GM19467 (cell line): ENCODE data around the gene PPP2R3A.
"Not testable (repeated sequence)": the region's sequence is repeated elsewhere in the genome, so short reads cannot be mapped to it uniquely, and the experiment has no call there.

Source experiments
- ATAC-seq: cut with Tn5 transposase; IDR thresholded peaks from one replicate; pipeline ENCODE4 v1.9.1; 2021; ENCODE audit warnings: mild to moderate bottlenecking, moderate library complexity; ENCODE audit not compliant: unreplicated experiment

Gene PPP2R3A

DNA sequence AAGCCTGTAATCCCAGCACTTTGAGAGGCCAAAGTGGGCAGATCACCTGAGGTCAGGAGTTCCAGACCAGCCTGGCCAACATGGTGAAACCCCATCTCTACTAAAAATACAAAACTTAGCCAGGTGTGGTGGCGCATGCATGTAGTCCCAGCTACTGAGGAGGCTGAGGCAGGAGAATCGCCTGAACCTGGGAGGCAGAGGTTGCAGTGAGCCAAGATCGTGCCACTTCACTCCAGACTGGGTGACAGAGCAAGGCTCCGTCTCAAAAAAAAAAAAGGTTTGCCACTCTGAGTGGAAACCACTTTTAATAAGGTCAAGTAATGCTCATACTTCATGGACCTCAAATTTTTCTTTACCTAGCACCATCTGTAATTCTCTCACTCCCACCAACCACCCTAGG, 178.9 kb downstream of the PPP2R3A start:
- not testable (repeated sequence) for ATAC-seq

DNA sequence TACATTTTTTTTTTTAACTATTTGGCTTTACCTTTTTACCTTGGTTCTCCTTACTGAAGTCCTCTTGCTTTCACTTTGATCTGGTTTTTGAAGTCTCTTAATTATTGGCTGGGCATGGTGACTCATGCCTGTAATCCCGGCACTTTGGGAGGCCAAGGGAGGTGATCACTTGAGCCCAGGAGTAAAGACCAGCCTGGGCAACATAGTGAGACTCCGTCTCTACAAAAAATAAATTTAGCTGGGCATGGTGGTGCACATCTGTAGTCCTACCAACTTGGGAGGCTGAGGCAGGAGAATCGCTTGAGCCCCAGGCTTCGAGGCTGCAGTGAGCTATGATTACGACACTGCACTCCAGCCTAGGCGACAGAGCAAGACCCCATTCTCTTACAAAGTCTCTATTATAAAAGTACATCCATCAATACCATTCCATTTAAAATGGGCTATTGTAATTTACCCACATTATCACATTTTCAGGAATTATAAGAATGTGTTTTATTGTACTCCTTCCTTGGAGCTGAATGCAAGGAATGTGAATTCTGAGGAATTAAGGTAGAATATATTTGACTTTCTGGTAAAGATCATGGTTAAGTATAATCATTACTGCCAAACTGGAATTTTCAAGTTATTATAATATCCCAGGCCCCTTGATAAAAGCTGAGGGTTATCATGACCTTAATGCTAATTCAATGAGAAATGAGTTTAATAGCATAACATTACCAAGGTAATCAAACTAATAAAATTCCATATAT, 181.6 kb downstream of the PPP2R3A start:
- ATAC-seq: no peak

DNA sequence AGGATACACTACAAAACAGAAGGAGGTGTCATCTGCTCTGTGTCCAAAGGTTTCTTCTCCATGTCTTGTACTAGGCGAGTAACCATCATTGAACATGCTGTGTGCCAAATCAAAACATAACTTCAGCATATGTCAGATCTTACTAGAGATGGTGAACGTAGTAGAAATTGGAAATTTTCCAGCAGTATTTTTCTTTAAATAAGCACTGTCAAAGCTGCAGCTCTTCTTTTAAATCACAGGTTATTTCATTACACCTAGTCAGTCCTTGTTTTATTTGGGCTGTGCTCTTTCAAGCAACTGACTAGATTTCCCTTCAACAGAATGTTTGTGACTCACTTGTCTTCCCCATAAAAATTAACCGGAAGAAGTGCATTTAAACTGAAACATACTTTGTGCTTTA, 184.1 kb downstream of the PPP2R3A start:
- ATAC-seq: no peak

DNA sequence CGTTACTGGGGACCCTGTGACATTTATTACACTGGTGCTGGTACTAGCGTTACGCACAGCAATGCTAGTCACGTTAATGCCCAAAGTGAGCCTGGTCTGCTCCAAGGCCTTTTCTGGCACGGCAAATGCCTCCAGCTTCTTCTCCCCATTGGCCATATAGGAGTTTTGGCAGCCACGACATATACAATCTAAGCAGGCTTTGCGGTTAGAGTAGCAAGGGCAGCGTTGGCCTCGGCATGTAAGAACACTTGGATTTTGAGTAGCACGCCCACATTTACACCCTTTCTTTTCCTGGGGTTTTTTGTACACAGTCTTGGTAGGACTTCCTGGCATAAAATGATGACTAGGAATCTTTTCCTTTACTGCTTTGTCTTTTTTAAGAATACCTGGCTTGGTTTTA, 185.7 kb downstream of the PPP2R3A start:
- no peak for ATAC-seq

DNA sequence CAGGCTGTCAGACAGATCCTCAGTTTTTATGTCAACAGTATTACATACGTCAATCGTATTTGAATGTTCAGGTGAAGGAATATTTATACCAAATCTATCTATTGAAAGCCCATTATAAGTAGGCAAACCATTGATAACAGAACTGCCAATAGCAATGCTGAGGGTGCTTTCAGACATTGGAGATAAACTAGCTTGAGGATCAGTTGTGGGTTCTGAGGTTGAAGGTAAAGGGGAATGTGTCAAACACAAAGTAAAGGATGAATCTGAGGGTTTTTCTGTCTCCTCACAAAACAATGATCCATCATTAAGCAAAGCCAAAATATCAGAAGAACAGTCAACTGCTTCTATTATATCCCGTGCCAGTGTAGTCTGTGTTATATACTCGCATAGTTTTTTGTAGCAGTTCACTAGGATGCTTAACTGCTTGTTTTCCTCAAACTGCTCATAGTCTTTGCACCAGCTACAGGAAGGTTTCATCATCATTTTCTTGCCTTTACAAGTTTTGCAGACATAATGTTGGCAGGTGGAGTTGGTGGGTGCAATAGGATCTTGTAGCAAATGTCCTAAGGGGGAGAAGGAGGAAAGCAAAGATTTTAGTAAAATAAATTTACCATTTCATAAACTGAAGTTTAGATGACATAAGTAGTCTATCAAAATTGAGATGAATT, 186.8 kb downstream of the PPP2R3A start:
- no peak for ATAC-seq

DNA sequence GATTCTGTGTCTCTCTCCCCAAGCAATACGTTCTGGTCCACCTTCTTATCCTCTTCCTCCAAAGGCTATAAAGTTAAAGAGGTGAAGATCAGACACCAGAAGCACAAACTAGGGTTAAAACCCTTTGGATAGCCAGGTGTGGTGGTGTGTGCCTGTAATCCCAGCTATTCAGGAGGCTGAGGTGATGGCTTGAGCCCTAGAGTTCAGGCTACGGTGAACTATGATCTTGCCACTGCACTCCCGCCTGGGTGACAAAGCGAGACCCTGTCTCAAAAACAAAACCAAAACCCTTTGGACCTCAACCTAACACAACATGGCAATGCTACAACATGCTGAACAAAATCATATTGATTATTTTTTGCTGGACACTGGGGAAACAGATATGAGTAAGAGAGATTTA, 187.4 kb downstream of the PPP2R3A start:
- ATAC-seq: no peak

DNA sequence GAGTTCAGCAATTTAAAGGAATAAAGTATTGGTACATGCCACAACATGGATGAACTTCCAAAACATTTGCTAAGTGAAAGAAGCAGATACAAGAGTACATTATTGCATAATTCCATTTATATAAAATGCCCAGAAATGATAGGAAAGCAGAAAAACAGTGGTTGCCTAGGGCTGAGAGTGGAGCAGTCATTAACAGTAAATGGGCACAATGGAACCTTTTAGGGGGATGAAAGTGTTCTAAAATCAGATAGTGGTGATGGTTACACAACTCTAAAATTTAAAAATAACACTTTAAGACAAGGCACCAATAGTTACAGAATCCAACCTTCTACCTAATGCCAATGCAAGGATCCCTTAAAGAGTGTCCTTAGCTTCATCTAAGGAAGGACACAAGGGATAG, 196.0 kb downstream of the PPP2R3A start:
- ATAC-seq: no peak

DNA sequence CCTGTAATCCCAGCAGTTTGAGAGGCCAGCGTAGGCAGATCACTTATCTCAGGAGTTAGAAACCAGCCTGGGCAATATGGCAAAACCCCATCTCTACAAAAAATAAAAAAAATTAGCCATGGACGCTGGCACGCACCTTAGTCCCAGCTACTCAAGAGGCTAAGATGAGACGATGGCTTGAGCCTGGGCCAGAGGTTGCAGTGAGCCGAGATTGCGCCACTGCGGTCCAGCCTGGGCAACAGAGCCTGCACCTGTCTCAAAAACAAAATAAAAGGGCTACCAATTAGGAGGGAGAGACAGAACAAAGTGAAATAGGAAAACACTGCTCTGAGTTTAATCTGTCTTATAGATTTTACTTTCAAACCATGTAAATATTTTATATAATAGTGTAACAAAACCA, 196.8 kb downstream of the PPP2R3A start:
- no peak for ATAC-seq

DNA sequence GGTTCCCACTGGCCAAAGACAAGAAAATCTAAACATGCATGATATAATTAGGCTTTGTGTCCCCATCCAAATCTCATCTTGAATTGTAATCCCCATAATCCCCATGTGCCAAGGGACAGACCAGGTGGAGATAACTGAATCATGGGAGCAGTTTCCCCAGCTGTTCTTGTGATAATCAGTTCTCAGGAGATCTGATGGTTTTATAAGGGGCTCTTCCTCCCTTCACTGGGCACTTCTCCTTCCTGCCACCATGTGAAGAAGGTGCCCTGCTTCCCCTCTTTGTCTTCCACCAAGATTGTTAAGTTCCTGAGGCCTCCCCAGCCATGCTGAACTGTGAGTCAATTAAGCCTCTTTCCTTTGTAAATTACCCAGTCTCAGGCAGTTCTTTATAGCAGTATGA, 198.1 kb downstream of the PPP2R3A start:
- ATAC-seq: not testable (repeated sequence)

DNA sequence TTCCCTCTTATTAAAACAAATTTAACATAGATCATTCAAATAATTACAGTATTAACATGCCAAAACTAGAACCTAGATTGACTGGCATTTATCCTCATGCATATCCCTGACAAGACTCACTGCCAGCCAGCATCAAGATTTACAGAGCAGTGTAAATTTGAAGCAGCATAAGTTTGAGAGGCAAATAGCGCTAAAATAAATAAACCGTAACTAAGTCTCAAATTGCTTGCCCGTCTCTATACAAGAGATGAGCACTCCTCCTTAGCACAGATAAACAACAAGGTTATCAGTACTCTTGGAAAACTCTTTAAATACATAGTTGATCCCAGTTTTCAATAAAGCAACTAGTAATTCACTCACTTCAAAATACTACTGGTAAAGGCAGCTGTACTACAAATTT, 201.0 kb downstream of the PPP2R3A start:
- no peak for ATAC-seq

DNA sequence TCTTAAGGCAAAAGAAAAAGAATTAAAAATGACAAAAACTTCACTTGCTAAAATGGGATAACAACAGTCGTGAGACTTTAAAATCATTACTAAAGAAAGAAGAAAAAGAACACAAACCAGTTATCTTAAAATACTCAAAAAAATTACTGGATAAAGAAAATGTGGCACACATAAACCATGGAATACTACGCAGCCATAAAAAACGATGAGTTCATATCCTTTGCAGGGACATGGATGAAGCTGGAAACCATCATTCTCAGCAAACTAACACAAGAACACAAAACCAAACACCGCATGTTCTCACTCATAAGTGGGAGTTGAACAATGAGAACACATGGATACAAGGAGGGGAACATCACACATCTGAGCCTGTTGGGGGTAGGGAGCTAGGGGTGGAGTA, 202.7 kb downstream of the PPP2R3A start:
- not testable (repeated sequence) for ATAC-seq

DNA sequence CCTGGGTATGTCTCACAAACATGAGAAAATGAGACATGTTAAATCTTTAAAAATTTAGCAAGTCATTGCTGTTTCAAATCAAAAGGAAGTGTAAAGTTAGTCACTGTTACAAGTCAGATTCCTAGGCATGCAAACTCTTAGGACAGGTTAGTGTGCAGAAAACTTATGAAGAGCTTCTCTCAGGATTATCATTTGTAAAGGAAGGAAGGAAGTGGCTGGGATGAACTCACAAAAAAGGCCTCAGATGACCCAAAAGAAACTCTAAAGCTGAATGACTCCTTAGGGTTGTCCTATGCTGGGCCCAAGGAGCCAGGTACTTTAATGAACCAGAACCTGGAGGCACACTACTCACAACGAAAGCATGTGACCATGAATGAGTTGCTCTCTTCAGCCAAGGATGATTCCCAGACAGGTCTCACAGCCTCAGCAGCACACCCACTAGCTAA, 205.6 kb downstream of the PPP2R3A start:
- no peak for ATAC-seq

DNA sequence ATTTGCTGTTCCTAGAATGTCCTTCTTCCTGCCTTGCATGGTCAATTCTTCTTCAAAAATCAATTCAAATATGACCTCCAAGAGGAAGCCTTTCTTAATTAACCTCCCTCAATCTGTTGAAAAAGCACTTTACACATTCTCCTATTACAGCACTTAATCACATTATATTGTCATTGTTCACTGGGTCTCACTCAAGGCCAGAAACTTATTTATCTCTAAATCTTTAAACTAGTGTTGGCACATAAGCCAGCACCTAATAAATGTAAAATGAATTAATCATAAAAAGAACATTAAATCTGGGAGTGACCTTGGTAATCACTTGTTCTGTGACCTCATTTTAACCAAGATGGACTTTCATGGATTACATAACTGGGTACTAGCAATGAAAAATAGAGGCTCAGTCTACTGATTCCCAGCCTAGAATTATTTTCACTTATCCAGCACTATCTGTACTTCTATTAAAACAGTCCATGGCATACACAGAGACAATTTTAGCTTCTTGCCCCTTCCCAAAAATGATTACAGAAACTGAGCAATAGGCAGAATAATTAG, 208.5 kb downstream of the PPP2R3A start:
- ATAC-seq: no peak

DNA sequence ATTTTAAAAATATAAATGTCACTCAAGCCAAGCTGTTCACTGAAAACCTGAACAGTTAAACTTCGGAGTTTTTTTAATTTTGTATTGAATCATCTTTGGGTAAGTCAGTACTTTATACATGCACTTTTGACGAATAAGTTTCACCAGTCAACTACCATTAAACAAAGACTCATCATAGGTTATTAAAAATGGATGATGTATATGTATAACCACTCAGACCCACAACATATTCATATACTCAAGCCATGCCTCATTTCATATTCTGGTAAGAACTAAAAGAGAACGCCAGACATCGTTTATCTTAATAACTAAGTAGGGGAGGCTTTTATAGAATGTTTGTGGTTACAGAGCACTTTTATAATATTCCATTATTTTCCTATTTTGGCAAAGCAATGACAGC, 212.3 kb downstream of the PPP2R3A start:
- no peak for ATAC-seq

DNA sequence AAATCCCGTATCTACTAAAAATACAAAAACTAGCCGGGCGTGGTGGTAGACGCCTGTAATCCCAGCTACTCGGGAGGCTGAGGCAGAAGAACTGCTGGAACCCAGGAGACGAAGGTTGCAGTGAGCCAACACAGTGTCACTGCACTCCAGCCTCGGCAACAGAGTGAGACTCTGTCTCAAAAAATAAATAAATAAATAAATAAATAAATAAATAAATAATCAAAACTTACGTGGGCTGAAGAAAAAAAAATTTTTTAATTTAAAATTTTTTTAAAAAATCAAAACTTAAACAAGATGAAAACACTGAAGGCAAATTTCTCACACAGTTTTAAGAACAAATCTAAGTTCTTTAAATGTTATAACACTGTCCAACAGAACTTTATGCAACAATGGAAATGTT, 216.2 kb downstream of the PPP2R3A start:
- no peak for ATAC-seq

DNA sequence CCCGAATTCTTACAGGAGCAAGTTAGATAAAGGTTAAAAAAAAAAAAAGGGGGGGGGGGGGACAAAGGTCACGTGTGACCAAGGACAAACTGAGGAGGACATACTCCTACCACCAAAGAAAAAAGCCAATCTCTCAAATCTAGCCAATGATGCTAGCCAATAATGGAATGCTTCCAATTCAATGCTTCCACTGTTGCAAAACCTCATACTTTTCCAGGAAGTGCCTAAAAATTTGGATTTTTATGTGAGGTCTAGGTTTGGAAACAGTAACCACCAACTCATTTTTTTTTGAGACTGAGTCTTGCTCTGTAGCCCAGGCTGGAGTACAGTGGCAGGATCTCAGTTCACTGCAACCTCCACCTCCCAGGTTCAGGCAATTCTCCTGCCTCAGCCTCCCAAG, 219.2 kb downstream of the PPP2R3A start:
- no peak for ATAC-seq

DNA sequence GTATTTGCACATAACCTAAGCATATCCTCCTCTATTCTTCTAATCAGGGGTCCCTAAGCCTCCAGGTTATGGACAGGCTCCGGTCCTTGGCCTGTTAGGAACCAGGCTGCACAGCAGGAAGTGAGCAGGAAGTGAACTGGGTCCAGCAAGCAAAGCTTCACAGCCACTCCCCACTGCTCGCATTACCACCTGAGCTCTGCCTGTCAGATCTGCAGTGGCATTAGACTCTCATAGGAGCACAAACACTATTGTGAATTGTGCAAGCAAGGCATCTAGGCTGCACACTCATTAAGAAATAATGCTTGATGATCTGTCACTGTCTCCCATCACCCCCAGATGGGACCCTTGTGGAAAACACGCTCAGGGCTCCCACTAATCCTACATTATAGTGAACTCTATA, 220.8 kb downstream of the PPP2R3A start:
- no peak for ATAC-seq

DNA sequence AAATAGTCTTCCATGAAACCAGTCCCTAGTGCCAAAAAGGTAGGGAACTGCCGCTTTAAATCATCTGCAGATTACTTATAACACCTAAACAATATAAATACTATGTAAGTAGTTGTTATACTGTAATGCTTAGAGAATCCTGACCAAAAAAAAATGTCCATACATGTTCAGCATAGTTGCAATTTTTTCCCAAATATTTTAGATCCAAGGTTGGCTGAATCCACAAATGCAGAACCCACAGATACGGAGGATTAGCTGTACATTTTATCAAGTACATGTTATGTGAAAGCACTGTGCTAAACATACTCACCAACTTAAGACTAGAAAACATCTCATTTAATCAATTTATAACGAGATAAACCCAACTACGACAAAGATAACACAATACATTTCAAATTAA, 221.3 kb downstream of the PPP2R3A start:
- no peak for ATAC-seq

DNA sequence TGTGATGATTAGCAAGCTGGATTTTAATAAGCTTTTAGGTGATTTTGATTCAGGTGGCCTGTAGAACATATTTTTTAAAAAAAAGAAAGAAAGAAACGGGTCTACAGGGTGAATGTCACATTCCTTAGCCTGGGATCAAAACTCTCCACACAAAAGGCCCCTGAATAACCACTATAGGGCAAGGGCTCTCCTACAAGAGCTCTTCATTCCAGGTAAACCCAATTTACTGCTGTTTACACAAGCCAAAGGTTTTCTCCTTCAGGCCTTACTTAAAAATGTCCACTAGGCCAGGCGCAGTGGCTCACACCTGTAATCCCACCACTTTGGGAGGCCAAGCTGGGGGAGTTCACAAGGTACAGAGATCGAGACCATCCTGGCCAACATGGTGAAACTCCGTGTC, 222.3 kb downstream of the PPP2R3A start:
- ATAC-seq: no peak

DNA sequence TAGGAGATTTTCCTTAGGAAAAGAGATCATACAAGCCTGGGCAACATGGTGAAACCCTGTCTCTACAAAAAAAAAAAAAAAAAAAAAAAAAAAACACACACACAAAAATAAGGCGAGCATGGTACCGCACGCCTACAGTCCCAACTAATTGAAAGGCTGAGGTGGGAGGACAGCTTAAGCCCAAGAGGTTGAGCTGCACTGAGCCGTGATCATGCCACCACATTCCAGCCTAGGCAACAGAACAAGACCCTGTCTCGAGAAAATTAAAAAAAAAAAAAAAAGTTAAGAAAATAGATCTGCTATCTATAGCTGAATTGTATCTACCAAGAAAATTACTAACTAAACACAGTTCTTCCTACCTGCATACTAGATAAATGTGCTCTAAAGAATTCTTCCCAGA, 223.5 kb downstream of the PPP2R3A start:
- no peak for ATAC-seq

DNA sequence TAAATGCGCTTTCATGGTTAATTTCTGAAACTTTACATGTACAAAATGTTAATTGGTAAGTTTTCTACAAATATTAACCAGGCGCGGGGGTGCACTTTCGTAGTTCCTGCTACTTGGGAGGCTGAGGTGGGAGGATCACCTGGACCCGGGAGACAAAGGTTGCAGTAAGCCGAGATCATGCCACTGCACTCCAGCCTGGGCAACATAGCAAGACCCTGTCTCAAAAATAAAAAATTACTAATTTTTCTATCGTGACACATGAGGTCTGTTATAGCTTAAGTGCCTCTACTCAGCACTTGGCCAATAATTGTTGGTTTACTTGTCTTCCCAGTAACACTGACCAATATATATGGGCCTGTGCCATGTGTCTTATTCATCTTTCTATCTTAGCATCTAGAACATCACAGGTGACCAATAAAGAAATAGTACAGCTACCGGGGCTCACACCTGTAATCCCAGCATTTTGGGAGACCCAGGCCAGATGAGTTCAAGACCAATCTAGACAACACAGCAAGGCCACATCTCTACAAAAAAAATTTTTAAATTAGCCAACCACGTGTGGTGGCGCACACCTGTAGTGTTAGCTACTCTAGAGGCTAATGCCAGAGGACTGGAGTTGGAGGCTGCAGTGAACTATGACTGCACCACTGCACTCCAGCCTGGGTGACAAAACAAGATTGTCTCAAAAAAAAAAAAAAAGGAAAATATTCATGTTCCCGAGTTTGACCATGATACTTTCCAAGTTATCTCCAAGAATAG, 224.5 kb downstream of the PPP2R3A start:
- no peak for ATAC-seq

DNA sequence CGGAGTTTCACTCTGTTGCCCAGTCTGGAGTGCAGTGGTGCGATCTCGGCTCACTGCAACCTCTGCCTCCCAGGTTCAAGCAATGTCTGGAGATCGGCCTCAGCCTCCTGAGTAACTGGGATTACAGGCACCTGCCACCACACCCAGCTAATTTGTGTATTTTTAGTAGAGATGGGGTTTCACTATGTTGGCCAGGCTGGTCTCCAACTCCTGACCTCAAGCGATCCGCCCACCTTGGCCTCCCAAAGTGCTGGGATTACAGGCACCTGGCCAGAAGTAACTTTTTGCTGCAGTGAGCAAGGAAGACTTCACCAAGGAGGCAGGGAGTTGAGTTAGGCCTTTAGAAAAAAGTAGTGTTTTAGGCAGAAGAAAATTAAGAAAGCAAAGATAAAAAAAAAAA, 226.7 kb downstream of the PPP2R3A start:
- ATAC-seq: not testable (repeated sequence)
